Right lobe of liver (tissue), 6 donors: ENCODE measurements around the gene PPP1R7. TPM values are rescaled to one million over a fixed set of nuclear protein-coding genes. Genes with fewer than 3 reads are reported as not detected.

Source experiments
- ATAC-seq, 4 donors: fragments of 200-7000 bp; cut with Tn5 transposase; one replicate each; pipeline ENCODE4 v1.9.1; 2020; ENCODE audit warnings: mild to moderate bottlenecking in 4 of 4, moderate library complexity in 4 of 4
- DNase-seq, 3 donors: peaks; one replicate each; pipeline ENCODE4 v3.0.0-alpha.2; 2020
- H3K27ac ChIP-seq, 3 donors: fragments of 200-600 bp; one replicate each; pipeline ENCODE4 v1.8.0; 2022
- H3K27me3 ChIP-seq, 2 donors: fragments of 200-600 bp; one replicate each; pipeline ENCODE4 v1.8.0; 2022
- H3K36me3 ChIP-seq, 4 donors: fragments of 200-600 bp; sonication (generic) in 1 of 4; one replicate each; pipeline versions ENCODE4 v1.5.1 to v1.8.0; 2017 to 2022; ENCODE audit warnings: control low read depth in 1 of 4
- H3K4me1 ChIP-seq, 4 donors: fragments of 200-600 bp; sonication (generic) in 1 of 4; one replicate each; pipeline versions ENCODE4 v1.5.1 to v1.8.0; 2017 to 2022; ENCODE audit warnings: control low read depth in 1 of 4
- H3K4me3 ChIP-seq, 3 donors: fragments of 200-600 bp; one replicate each; pipeline ENCODE4 v1.8.0; 2022
- H3K9me3 ChIP-seq, 4 donors: fragments of 200-600 bp; sonication (generic) in 1 of 4; one replicate each; pipeline versions ENCODE4 v1.5.1 to v1.8.0; 2017 to 2022; ENCODE audit warnings: control low read depth in 1 of 4
- POLR2A ChIP-seq: fragments of 450-650 bp; IDR thresholded peaks from one replicate; pipeline ENCODE4 v1.6.1; 2017; ENCODE audit warnings: antibody characterized with exemption, mild to moderate bottlenecking
- WGBS: methylation state at CpG from one replicate; pipeline ENCODE4 v1.1.6; 2018; ENCODE audit warnings: low coverage, low lambda C conversion rate; ENCODE audit not compliant: insufficient coverage; ENCODE audit errors: missing lambda C conversion rate; 5-methylcytosine and 5-hydroxymethylcytosine counted together
- intact Hi-C, 2 donors: fragments of 100-400 bp; cut with DNase I; formaldehyde crosslinking; loops; one replicate each; pipeline versions ENCODE4 v1.11.2 to v1.14.1; 2022
- total RNA-seq, 6 experiments: library from RNA; depleted of rRNA in 2 of 6; stranded (reverse); fragments of >200 nt in 2 of 6; fragmentation: NEBNext Ultra II Directional in 3 of 6; extraction: Animal tissue kit (Norgen Biotek cat#: 25700) in 3 of 6; gene quantifications; one replicate each; pipeline versions ENCODE4 v1.1.0 to v1.2.4, GENCODE V29; 2016 to 2023
- TF ChIP-seq, protein P1 (sequence below), 4 donors: fragments of 200-600 bp in 3 of 4; fragments of 450-650 bp in 1 of 4; IDR thresholded peaks; one replicate each; pipeline versions ENCODE4 v1.5.1 to v1.8.0; 2016 to 2022; ENCODE audit warnings: antibody characterized with exemption in 4 of 4, mild to moderate bottlenecking in 2 of 4
- donor health status: DM: no; HTN: yes; CAD: no.
- donor health status: DM: no; HTN: no; CAD: no.
- donor health status: DM: no; HTN: no; CAD: no.
- donor health status: DM: no; HTN: yes; CAD: no.
- donor health status: DM: no; HTN: yes; CAD: no.

The PPP1R7 gene
- total RNA-seq, 6 experiments from 2014 or later = 27.8 to 35.7 (median 29.5) TPM

- 100% methylated on average over 2 of the region's 8 CpGs for WGBS
- intact Hi-C loops = no loop called here
- Histone ChIP-seq H3K9me3 (no peaks in the 10 kb centered on the region), H3K27ac (no peak overlapping the region), H3K4me3 (no peak overlapping the region), H3K36me3 (no peaks in the 10 kb centered on the region), H3K4me1 (peaks cover 0 to 6% (median 2%) of the 10 kb centered on the region in 4 donors), H3K27me3 (no peaks in the 10 kb centered on the region)
- TF ChIP-seq, protein P1, sequence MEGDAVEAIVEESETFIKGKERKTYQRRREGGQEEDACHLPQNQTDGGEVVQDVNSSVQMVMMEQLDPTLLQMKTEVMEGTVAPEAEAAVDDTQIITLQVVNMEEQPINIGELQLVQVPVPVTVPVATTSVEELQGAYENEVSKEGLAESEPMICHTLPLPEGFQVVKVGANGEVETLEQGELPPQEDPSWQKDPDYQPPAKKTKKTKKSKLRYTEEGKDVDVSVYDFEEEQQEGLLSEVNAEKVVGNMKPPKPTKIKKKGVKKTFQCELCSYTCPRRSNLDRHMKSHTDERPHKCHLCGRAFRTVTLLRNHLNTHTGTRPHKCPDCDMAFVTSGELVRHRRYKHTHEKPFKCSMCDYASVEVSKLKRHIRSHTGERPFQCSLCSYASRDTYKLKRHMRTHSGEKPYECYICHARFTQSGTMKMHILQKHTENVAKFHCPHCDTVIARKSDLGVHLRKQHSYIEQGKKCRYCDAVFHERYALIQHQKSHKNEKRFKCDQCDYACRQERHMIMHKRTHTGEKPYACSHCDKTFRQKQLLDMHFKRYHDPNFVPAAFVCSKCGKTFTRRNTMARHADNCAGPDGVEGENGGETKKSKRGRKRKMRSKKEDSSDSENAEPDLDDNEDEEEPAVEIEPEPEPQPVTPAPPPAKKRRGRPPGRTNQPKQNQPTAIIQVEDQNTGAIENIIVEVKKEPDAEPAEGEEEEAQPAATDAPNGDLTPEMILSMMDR (IDR thresholded peaks at IDR 0.05) = no peak
- TF ChIP-seq POLR2A = no peak
- DNase-seq (peak in 1 of 3 donors; percentile 37), ATAC-seq (no peak)
Measured at GRCh38 chr2:241128266-241128665, 22.0 kb upstream of the PPP1R7 start.

GRCh38 chr2:241129086-241129871 is 21.0 kb upstream of the PPP1R7 start:
- peak in 2 of 3 donors; percentile 28 to 29 for DNase-seq

GRCh38 chr2:241130316-241130715 is 20.0 kb upstream of the PPP1R7 start:
- no peaks in the 10 kb centered on the region for H3K36me3 ChIP-seq
- no peaks in the 10 kb centered on the region for H3K4me1 ChIP-seq
- no peak overlapping the region for H3K27ac ChIP-seq
- no peak overlapping the region for H3K4me3 ChIP-seq
- H3K27me3 ChIP-seq = no peaks in the 10 kb centered on the region
- ATAC-seq = no peak
- no peaks in the 10 kb centered on the region for H3K9me3 ChIP-seq
- WGBS = 84% methylated on average over 9 of the region's 16 CpGs
- peak in 1 of 3 donors; percentile 35 for DNase-seq
- TF ChIP-seq, protein P1 (IDR thresholded peaks at IDR 0.05) = no peak
- no peak for TF ChIP-seq POLR2A
- intact Hi-C loops = no loop called here

More at GRCh38 chr2:241129086-241129871, 21.0 kb upstream of the PPP1R7 start:
- 82% methylated on average over 7 of the region's 12 CpGs for WGBS
- ATAC-seq = no peak
- Histone ChIP-seq H3K27ac (no peak overlapping the region), H3K9me3 (no peaks in the 10 kb centered on the region), H3K27me3 (no peaks in the 10 kb centered on the region), H3K36me3 (no peaks in the 10 kb centered on the region), H3K4me1 (peaks cover 0 to under 1% (median 0%) of the 10 kb centered on the region in 4 donors), H3K4me3 (no peak overlapping the region)
- intact Hi-C loops = no loop called here
- TF ChIP-seq POLR2A = no peak
- TF ChIP-seq, protein P1 (IDR thresholded peaks at IDR 0.05) = no peak

GRCh38 chr2:241131531-241131930 is 18.7 kb upstream of the PPP1R7 start:
- Histone ChIP-seq H3K36me3 (no peaks in the 10 kb centered on the region), H3K4me3 (no peak overlapping the region), H3K4me1 (peaks cover 0 to 4% (median 0%) of the 10 kb centered on the region in 4 donors), H3K9me3 (no peaks in the 10 kb centered on the region), H3K27ac (no peak overlapping the region), H3K27me3 (no peaks in the 10 kb centered on the region)
- DNase-seq = no peak
- no peak for ATAC-seq
- TF ChIP-seq, protein P1 (IDR thresholded peaks at IDR 0.05) = no peak
- TF ChIP-seq POLR2A = no peak
- intact Hi-C loops = no loop called here
- WGBS = 95% methylated on average over 6 of the region's 7 CpGs
